ENCODE measurements around the gene SMPDL3A. TPM values are rescaled to one million over a fixed set of nuclear protein-coding genes. Genes with fewer than 3 reads are reported as not detected.

The SMPDL3A gene
- total and polyA plus RNA-seq, 2 of the 13 experiments (the other 11 are each of a cell fraction or from before 2014, with no cell fraction given) = 7.8 to 17.3 TPM

GRCh38 chr6:122789182-122790027 lies at the start of gene SMPDL3A (continued):
- TF ChIP-seq, protein P1, sequence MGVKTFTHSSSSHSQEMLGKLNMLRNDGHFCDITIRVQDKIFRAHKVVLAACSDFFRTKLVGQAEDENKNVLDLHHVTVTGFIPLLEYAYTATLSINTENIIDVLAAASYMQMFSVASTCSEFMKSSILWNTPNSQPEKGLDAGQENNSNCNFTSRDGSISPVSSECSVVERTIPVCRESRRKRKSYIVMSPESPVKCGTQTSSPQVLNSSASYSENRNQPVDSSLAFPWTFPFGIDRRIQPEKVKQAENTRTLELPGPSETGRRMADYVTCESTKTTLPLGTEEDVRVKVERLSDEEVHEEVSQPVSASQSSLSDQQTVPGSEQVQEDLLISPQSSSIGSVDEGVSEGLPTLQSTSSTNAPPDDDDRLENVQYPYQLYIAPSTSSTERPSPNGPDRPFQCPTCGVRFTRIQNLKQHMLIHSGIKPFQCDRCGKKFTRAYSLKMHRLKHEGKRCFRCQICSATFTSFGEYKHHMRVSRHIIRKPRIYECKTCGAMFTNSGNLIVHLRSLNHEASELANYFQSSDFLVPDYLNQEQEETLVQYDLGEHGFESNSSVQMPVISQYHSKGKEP (CRISPR knock-in tag; IDR thresholded peaks at IDR 0.05) = no peak
- TF ChIP-seq SOX6 (IDR thresholded peaks at IDR 0.05) (no peak), SOX6 (CRISPR knock-in tag; IDR thresholded peaks at IDR 0.05) (peak; percentile 93), KAT7 (CRISPR knock-in tag; IDR thresholded peaks at IDR 0.05; ENCODE audit: borderline replicate concordance) (peak; percentile 83; the same call in 1 of the 2 replicates), ZNF720 (CRISPR knock-in tag; IDR thresholded peaks at IDR 0.05) (no peak), FLYWCH1 (CRISPR knock-in tag; IDR thresholded peaks at IDR 0.05) (no peak), GLI4 (CRISPR knock-in tag; IDR thresholded peaks at IDR 0.05; ENCODE audit: borderline replicate concordance) (peak; percentile 50; the same call in 1 of the 2 replicates), RAD21 (CRISPR knock-in tag; IDR thresholded peaks at IDR 0.05) (peak; percentile 90), CSRNP1 (CRISPR knock-in tag; IDR thresholded peaks at IDR 0.05) (peak; percentile 98), ZNF883 (CRISPR knock-in tag; IDR thresholded peaks at IDR 0.05; ENCODE audit: not compliant biosample characterization) (peak; percentile 96), FOXP4 (CRISPR knock-in tag; IDR thresholded peaks at IDR 0.05) (peak; percentile 91), FOSL2 (CRISPR knock-in tag; IDR thresholded peaks at IDR 0.05) (peak; percentile 71)
- TF ChIP-seq, protein P2, sequence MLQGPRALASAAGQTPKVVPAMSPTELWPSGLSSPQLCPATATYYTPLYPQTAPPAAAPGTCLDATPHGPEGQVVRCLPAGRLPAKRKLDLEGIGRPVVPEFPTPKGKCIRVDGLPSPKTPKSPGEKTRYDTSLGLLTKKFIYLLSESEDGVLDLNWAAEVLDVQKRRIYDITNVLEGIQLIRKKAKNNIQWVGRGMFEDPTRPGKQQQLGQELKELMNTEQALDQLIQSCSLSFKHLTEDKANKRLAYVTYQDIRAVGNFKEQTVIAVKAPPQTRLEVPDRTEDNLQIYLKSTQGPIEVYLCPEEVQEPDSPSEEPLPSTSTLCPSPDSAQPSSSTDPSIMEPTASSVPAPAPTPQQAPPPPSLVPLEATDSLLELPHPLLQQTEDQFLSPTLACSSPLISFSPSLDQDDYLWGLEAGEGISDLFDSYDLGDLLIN (CRISPR knock-in tag; IDR thresholded peaks at IDR 0.05; ENCODE audit: borderline replicate concordance) = peak; percentile 14; the same call in 1 of the 2 replicates
- TF ChIP-seq, protein P3, sequence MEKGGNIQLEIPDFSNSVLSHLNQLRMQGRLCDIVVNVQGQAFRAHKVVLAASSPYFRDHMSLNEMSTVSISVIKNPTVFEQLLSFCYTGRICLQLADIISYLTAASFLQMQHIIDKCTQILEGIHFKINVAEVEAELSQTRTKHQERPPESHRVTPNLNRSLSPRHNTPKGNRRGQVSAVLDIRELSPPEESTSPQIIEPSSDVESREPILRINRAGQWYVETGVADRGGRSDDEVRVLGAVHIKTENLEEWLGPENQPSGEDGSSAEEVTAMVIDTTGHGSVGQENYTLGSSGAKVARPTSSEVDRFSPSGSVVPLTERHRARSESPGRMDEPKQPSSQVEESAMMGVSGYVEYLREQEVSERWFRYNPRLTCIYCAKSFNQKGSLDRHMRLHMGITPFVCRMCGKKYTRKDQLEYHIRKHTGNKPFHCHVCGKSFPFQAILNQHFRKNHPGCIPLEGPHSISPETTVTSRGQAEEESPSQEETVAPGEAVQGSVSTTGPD (CRISPR knock-in tag; IDR thresholded peaks at IDR 0.05) = no peak
- TF ChIP-seq, protein P4, sequence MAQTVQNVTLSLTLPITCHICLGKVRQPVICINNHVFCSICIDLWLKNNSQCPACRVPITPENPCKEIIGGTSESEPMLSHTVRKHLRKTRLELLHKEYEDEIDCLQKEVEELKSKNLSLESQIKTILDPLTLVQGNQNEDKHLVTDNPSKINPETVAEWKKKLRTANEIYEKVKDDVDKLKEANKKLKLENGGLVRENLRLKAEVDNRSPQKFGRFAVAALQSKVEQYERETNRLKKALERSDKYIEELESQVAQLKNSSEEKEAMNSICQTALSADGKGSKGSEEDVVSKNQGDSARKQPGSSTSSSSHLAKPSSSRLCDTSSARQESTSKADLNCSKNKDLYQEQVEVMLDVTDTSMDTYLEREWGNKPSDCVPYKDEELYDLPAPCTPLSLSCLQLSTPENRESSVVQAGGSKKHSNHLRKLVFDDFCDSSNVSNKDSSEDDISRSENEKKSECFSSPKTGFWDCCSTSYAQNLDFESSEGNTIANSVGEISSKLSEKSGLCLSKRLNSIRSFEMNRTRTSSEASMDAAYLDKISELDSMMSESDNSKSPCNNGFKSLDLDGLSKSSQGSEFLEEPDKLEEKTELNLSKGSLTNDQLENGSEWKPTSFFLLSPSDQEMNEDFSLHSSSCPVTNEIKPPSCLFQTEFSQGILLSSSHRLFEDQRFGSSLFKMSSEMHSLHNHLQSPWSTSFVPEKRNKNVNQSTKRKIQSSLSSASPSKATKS (CRISPR knock-in tag; IDR thresholded peaks at IDR 0.05) = peak; percentile 87
